ENCODE results near the gene SNRPA1. TPM values are rescaled to one million over a fixed set of nuclear protein-coding genes. Genes with fewer than 3 reads are reported as not detected.

The SNRPA1 gene
- total and polyA plus RNA-seq, 9 of the 15 experiments (the other 6 are each of a cell fraction or from before 2014, with no cell fraction given): 62.7 to 245 (median 189) TPM

DNA sequence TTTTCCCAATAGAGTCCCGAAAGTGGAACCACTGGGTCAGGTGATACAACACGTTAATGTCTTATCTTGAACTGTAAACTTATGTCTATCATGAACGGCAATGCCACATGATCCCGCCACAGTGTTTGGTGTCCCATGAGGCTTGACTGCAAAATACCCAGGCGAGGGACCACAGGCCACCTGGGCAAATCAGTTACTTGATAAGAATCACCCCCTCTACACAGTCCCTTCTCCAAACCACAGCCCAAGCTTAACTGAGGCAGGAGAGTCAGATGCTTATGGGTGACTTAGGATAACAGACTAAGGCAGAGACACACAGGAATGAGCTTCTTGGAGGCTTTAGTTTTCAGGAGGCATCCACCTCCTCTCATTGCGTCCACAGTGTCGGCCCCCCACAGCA is 42.9 kb upstream of the SNRPA1 start:
- H4K20me1 ChIP-seq (replicated peaks; ENCODE audit: control insufficient read depth, insufficient read depth, low read length): no peaks in the 10 kb centered on the region
- H3K4me2 ChIP-seq (ENCODE audit: insufficient read depth, low read length): no peak overlapping the region
- no peak overlapping the region for H3K27ac ChIP-seq (ENCODE audit: extremely low read depth, low read depth, low read length)
- H3K9me1 ChIP-seq (ENCODE audit: control insufficient read depth, insufficient read depth, low read length): no peaks in the 10 kb centered on the region
- peaks cover 0 to 2% of the 10 kb centered on the region in 2 experiments; a peak in 3 of 5 replicates for H3K4me1 ChIP-seq (replicated peaks in 1 of 2; ENCODE audit: control insufficient read depth in 2 of 2, insufficient read depth in 2 of 2, low read length in 2 of 2)
- 0 out of 3 replicates have a peak, but pooled peaks cover 3% of the 10 kb centered on the region for H3K36me3 ChIP-seq (ENCODE audit: control insufficient read depth, insufficient read depth, low read length)
- WGBS (ENCODE audit: insufficient coverage, low coverage, missing lambda C conversion rate): 42% methylated on average over 6 of the region's 7 CpGs
- no peak for FAIRE-seq
- H2AFZ ChIP-seq (ENCODE audit: low read depth, low read length): no peak overlapping the region
- no peak for DNase-seq (ENCODE audit: extremely low read depth in 1 of 4, low spot score in 3 of 4)
- intact Hi-C loops (cut with micrococcal nuclease): no loop called here
- no peaks in the 10 kb centered on the region for H3K27me3 ChIP-seq (ENCODE audit: control insufficient read depth in 2 of 2, insufficient read depth in 2 of 2, low read length in 2 of 2)
- no peak for ATAC-seq
- CTCF ChIA-PET (ENCODE audit: low intra/inter-chr PET ratio): no interaction called here
- H3K4me3 ChIP-seq: no peak overlapping the region
- TF ChIP-seq SMARCA5 (IDR thresholded peaks at IDR 0.05): no peak
- TF ChIP-seq FOXO4 (CRISPR knock-in tag; IDR thresholded peaks at IDR 0.05): no peak
- no peak for TF ChIP-seq GMEB1 (CRISPR knock-in tag; IDR thresholded peaks at IDR 0.05)
- no peak for TF ChIP-seq GTF2A2 (tag; IDR thresholded peaks at IDR 0.05)
- TF ChIP-seq FOXA3 (CRISPR knock-in tag; conservative IDR thresholded peaks at IDR 0.05 in 1 of 2, IDR thresholded peaks at IDR 0.05 in 1 of 2): no peak
- TF ChIP-seq FOXK1 (CRISPR knock-in tag; IDR thresholded peaks at IDR 0.05; ENCODE audit: borderline replicate concordance): no peak
- no peak for TF ChIP-seq HMGN3 (IDR thresholded peaks at IDR 0.05; ENCODE audit: borderline replicate concordance, extremely low read depth, insufficient read length, low read depth, low read length)
- TF ChIP-seq MEIS2 (IDR thresholded peaks at IDR 0.05; ENCODE audit: partially characterized antibody): no peak
- TF ChIP-seq PHB2 (IDR thresholded peaks at IDR 0.05; ENCODE audit: low read depth): no peak
- TF ChIP-seq MAFG (tag; conservative IDR thresholded peaks at IDR 0.05): no peak
- TF ChIP-seq FOSL1 (tag; conservative IDR thresholded peaks at IDR 0.05): no peak
- TF ChIP-seq CHCHD3 (CRISPR knock-in tag; IDR thresholded peaks at IDR 0.05): no peak
- TF ChIP-seq, protein P1, sequence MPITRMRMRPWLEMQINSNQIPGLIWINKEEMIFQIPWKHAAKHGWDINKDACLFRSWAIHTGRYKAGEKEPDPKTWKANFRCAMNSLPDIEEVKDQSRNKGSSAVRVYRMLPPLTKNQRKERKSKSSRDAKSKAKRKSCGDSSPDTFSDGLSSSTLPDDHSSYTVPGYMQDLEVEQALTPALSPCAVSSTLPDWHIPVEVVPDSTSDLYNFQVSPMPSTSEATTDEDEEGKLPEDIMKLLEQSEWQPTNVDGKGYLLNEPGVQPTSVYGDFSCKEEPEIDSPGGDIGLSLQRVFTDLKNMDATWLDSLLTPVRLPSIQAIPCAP (CRISPR knock-in tag; IDR thresholded peaks at IDR 0.05; ENCODE audit: borderline replicate concordance): no peak
- TF ChIP-seq C11orf30 (IDR thresholded peaks at IDR 0.05; ENCODE audit: low read depth): no peak
- H3K9ac ChIP-seq (ENCODE audit: insufficient read depth in 1 of 2, low read depth in 2 of 2, low read length in 2 of 2): no peak overlapping the region
- H3K79me2 ChIP-seq (ENCODE audit: control insufficient read depth, insufficient read depth, low read length): no peaks in the 10 kb centered on the region
- in situ Hi-C loops (cut with MboI): no loop called here
- peaks cover 11% of the 10 kb centered on the region for H3K9me3 ChIP-seq (replicated peaks; ENCODE audit: control insufficient read depth, insufficient read depth, low read depth, low read length)
- BruUV-seq (replicated peaks): no TSS peak
- POLR2A ChIA-PET: interaction anchor here (0.6 kb wide), 1 partner anchor 11 kb away, joined by 3 read pairs; no protein-coding TSS in a partner anchor

Data from K562 (cell line).